SK-N-SH (cell line): ENCODE measurements around the gene GNB5. TPM values are rescaled to one million over a fixed set of nuclear protein-coding genes. Genes with fewer than 3 reads are reported as not detected.

Experiments used
- CTCF ChIA-PET: fragments of 300-600, 350-600 bp; formaldehyde crosslinking; extraction: SDS; loops from one replicate; lab custom pipeline; 2021; lab: Yijun Ruan, JAX
- POLR2A ChIA-PET: fragments of 350-600 bp; sonication (Branson Sonifier 250); formaldehyde crosslinking; extraction: SDS; loops from one replicate; lab custom pipeline; 2020; ENCODE audit warnings: antibody characterized with exemption, inconsistent platforms; lab: Yijun Ruan, JAX
- DNase-seq: peaks from one replicate; pipeline ENCODE4 v3.0.0; 2012
- H2AFZ ChIP-seq: fragments of 200-600 bp; sonication (generic); 2 replicates; pipeline ENCODE4 v1.8.1; 2016; ENCODE audit warnings: antibody characterized with exemption, mild to moderate bottlenecking, low read depth
- H3F3A ChIP-seq: fragments of 200-600 bp; sonication (generic); replicated peaks from 2 replicates; pipeline ENCODE3; 2016; ENCODE audit warnings: antibody characterized with exemption, mild to moderate bottlenecking; ENCODE audit not compliant: insufficient read depth
- H3K27ac ChIP-seq, 2 experiments: fragments of 200-500 bp in 1 of 2; fragments of 200-600 bp in 1 of 2; sonication (Bioruptor generic) in 1 of 2; sonication (generic), shearing (Covaris generic) in 1 of 2; 2 replicates each; pipeline versions ENCODE4 v1.5.1 to v1.6.1; 2014 to 2016; ENCODE audit warnings: low read depth in 2 of 2, inconsistent platforms in 1 of 2, low read length in 1 of 2, mild to moderate bottlenecking in 1 of 2, mixed read lengths in 1 of 2
- H3K27me3 ChIP-seq: fragments of 200-600 bp; sonication (generic), shearing (Covaris generic); 2 replicates; pipeline ENCODE4 v1.6.1; 2016; ENCODE audit warnings: mixed run types; ENCODE audit not compliant: insufficient read depth
- H3K36me3 ChIP-seq, 2 experiments: fragments of 200-500 bp in 1 of 2; fragments of 200-600 bp in 1 of 2; sonication (Bioruptor generic) in 1 of 2; sonication (generic) in 1 of 2; replicated peaks in 1 of 2; 2 replicates each; pipeline versions ENCODE3 to v1.5.1; 2014 to 2016; ENCODE audit warnings: low read length in 1 of 2, mild to moderate bottlenecking in 1 of 2; ENCODE audit not compliant: insufficient read depth in 2 of 2, control insufficient read depth in 1 of 2
- H3K4me1 ChIP-seq, 2 experiments: fragments of 200-500 bp in 1 of 2; fragments of 200-600 bp in 1 of 2; sonication (Bioruptor generic) in 1 of 2; sonication (generic), shearing (Covaris generic) in 1 of 2; 2 replicates each; pipeline versions ENCODE4 v1.5.1 to v1.6.1; 2014 to 2016; ENCODE audit warnings: low read depth in 1 of 2, low read length in 1 of 2, mixed run types in 1 of 2; ENCODE audit not compliant: insufficient read depth in 2 of 2, control insufficient read depth in 1 of 2
- H3K4me2 ChIP-seq: fragments of 200-600 bp; sonication (generic), shearing (Covaris generic); 2 replicates; pipeline ENCODE4 v1.6.1; 2017; ENCODE audit warnings: mixed run types
- H3K4me3 ChIP-seq, 2 experiments: fragments of 200-500 bp in 1 of 2; fragments of 200-600 bp in 1 of 2; sonication (Bioruptor generic) in 1 of 2; sonication (generic), shearing (Covaris generic) in 1 of 2; 2 replicates each; pipeline versions ENCODE4 v1.5.1 to v1.8.1; 2014 to 2016; ENCODE audit warnings: low read depth in 2 of 2, inconsistent platforms in 1 of 2, low read length in 1 of 2, mild to moderate bottlenecking in 1 of 2, mixed read lengths in 1 of 2, moderate library complexity in 1 of 2
- H3K79me2 ChIP-seq: fragments of 200-600 bp; sonication (generic); 2 replicates; pipeline ENCODE4 v1.8.1; 2017; ENCODE audit warnings: mild to moderate bottlenecking; ENCODE audit not compliant: insufficient read depth
- H3K9ac ChIP-seq: fragments of 200-600 bp; sonication (generic); 2 replicates; pipeline ENCODE4 v1.6.1; 2017; ENCODE audit warnings: mixed run types
- H3K9me2 ChIP-seq: fragments of 200-600 bp; sonication (generic); 2 replicates; pipeline ENCODE4 v1.6.1; 2017; ENCODE audit warnings: mixed run types
- H3K9me3 ChIP-seq: fragments of 200-600 bp; sonication (generic); 2 replicates; pipeline ENCODE4 v1.6.1; 2017; ENCODE audit warnings: mixed run types, mild to moderate bottlenecking, moderate library complexity
- H4K20me1 ChIP-seq: fragments of 200-600 bp; sonication (generic); 2 replicates; pipeline ENCODE4 v1.6.1; 2017; ENCODE audit warnings: mild to moderate bottlenecking, mixed run types; ENCODE audit not compliant: insufficient read depth
- ELF1 ChIP-seq: IDR thresholded peaks from 2 replicates; pipeline ENCODE4 v1.4.0; 2012
- EZH2phosphoT487 ChIP-seq: fragments of 200-600 bp; sonication (generic); IDR thresholded peaks from 2 replicates; pipeline ENCODE4 v1.6.1; 2017; ENCODE audit warnings: low read depth, mixed run types, mild to moderate bottlenecking, antibody characterized with exemption, moderate library complexity, borderline replicate concordance
- IRF3 ChIP-seq: fragments of 150-350 bp; IDR thresholded peaks from 2 replicates; pipeline ENCODE4 v1.6.1; 2016; ENCODE audit warnings: mild to moderate bottlenecking, low read depth, low read length
- MEF2A ChIP-seq: IDR thresholded peaks from 2 replicates; pipeline ENCODE4 v1.4.0; 2012; ENCODE audit warnings: low read depth, borderline replicate concordance
- RCOR1 ChIP-seq: fragments of 150-350 bp; IDR thresholded peaks from 2 replicates; pipeline ENCODE4 v1.6.1; 2017; ENCODE audit warnings: antibody characterized with exemption, low read length
- REST ChIP-seq: IDR thresholded peaks from 2 replicates; pipeline ENCODE4 v1.6.1; 2012; ENCODE audit warnings: mild to moderate bottlenecking, low read depth, low read length, moderate library complexity
- RFX5 ChIP-seq: IDR thresholded peaks from 2 replicates; pipeline ENCODE4 v1.6.1; 2012; ENCODE audit warnings: mild to moderate bottlenecking, improper control_type of control experiment, low read length
- SMC3 ChIP-seq: IDR thresholded peaks from 2 replicates; pipeline ENCODE4 v1.6.1; 2012; ENCODE audit warnings: low read depth, low read length, improper control_type of control experiment
- TAF1 ChIP-seq: IDR thresholded peaks from 2 replicates; pipeline ENCODE4 v1.6.1; 2012; ENCODE audit warnings: low read depth, mild to moderate bottlenecking, low read length, moderate library complexity, borderline replicate concordance
- TCF12 ChIP-seq: IDR thresholded peaks from 2 replicates; pipeline ENCODE4 v1.4.0; 2012
- TEAD4 ChIP-seq: IDR thresholded peaks from 2 replicates; pipeline ENCODE4 v1.4.0; 2012; ENCODE audit warnings: mild to moderate bottlenecking, borderline replicate concordance; ENCODE audit not compliant: insufficient read depth
- USF1 ChIP-seq: IDR thresholded peaks from 2 replicates; pipeline ENCODE4 v1.4.0; 2012; ENCODE audit warnings: low read depth, borderline replicate concordance
- WGBS: methylation state at CpG from one replicate; pipeline ENCODE4 v1.1.6; 2017; ENCODE audit warnings: low lambda C conversion rate; 5-methylcytosine and 5-hydroxymethylcytosine counted together
- polyA plus RNA-seq, 3 experiments: library from polyadenylated mRNA; depleted of rRNA; stranded (reverse); fragments of >200 nt; gene quantifications; 2 replicates each; pipeline ENCODE4 v1.2.3, GENCODE V29; 2012
- TF ChIP-seq, protein P1 (sequence below): IDR thresholded peaks from 2 replicates; pipeline ENCODE4 v1.4.0; 2012; ENCODE audit warnings: low read depth

Gene GNB5
- polyA plus RNA-seq, 1 of the 3 experiments (the other 2 are of a cell fraction), result 73.7 TPM

- H3K27ac ChIP-seq, result no peak overlapping the region
- DNase-seq, result no peak
- ChIA-PET CTCF (interaction anchor here (1.2 to 2.0 kb wide), 2 partner anchors 21 to 22 kb away, joined by 3 to 8 read pairs; no protein-coding TSS in a partner anchor), POLR2A (no interaction called here)
- no peaks in the 10 kb centered on the region for H3K79me2 ChIP-seq
- no peaks in the 10 kb centered on the region for H3K27me3 ChIP-seq
- H4K20me1 ChIP-seq, result no peaks in the 10 kb centered on the region
- no peaks in the 10 kb centered on the region for H3K36me3 ChIP-seq
- no peaks in the 10 kb centered on the region for H3K9me2 ChIP-seq
- no peak for TF ChIP-seq REST
- TF ChIP-seq USF1, result no peak
- TF ChIP-seq EZH2phosphoT487, result no peak
- TF ChIP-seq, protein P1, sequence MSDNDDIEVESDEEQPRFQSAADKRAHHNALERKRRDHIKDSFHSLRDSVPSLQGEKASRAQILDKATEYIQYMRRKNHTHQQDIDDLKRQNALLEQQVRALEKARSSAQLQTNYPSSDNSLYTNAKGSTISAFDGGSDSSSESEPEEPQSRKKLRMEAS, result no peak
- no peak for TF ChIP-seq ELF1
- no peak for TF ChIP-seq IRF3
- no peak for TF ChIP-seq SMC3
- TF ChIP-seq RFX5, result no peak
- no peak for TF ChIP-seq RCOR1
- TF ChIP-seq TAF1, result no peak
- no peak for TF ChIP-seq TEAD4
- no peak for TF ChIP-seq MEF2A
- no peak for TF ChIP-seq TCF12
- H2AFZ ChIP-seq, result peak overlapping the region; percentile 44
- no peak overlapping the region for H3K4me2 ChIP-seq
- peaks cover 0 to 6% of the 10 kb centered on the region in 2 experiments; a peak in 2 of 4 replicates for H3K4me1 ChIP-seq
- H3F3A ChIP-seq, result peaks cover 2% of the 10 kb centered on the region
- H3K4me3 ChIP-seq, result no peak overlapping the region
- H3K9me3 ChIP-seq, result no peaks in the 10 kb centered on the region
- WGBS, result 81% methylated on average over 2 of the region's 2 CpGs
- no peak overlapping the region for H3K9ac ChIP-seq
These were observed 15.3 kb upstream of the GNB5 start for GRCh38 chr15:52206446-52206845.
